ENCODE measurements around the gene NRIP1. TPM values are rescaled to one million over a fixed set of nuclear protein-coding genes. Genes with fewer than 3 reads are reported as not detected.

The NRIP1 gene
- total RNA-seq, 1 experiment from 2014 or later, result 13.2 TPM

DNA sequence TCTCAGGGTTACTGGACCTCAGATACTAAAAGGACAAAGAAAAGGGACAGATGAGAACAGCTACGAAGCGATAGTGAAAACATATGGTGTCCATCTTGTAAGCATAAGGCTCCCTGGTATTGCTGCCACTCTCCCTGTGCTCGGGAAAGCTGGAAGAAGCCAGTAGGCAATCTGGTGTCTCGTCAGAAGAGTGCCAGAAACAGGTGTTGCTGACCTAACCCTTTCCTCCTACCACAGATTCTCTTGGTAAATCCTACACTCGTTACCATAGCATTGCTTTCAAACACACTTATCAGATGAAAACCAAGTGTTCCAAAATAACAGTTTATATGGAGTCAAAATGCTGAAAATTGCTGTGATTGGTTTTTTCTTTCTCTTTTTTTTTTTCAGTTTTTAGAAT lies 146.3 kb downstream of the NRIP1 start:
- DNase-seq (ENCODE audit: low read depth), result no peak

DNA sequence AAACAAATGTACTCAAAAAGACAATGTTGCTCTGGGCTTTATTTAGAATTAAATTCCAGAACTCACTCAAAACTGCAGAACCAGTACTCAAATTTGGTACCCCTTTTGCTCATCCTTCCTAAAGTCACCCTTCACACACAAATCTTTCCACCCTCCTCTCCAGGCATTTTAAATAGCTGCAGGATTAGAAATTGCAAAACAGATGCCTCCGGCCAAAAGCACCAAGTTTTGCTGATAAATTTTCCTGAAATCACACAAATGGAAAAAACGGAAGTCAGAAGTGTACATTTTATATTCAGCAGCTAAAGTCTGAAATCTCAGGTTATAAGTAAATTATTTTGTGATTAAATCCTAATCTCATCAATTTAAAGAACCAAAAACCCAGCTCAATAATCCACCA lies 147.0 kb downstream of the NRIP1 start:
- no peak for DNase-seq (ENCODE audit: low read depth)

DNA sequence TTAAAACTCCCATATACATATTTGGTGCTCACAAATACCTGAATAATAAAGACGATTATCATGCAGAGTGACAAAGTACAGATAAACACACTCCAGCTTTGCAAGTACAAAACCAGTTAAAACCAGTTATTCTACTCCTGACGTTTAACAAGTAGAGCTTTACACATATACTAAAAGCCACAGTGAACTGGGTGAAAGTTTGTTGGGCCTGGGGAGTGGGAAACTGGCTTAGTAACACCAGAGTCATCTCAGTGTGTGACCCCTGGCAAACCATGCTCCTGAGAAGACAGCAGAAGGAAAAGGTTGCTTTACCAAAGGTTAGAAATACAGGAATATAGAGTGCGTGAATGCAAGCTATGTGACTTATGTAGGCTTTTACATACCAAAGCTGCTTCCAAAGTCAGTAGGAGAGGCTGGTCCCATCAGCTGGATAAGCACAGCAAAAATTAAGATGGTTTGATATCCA lies 148.1 kb downstream of the NRIP1 start:
- no peak for DNase-seq (ENCODE audit: low read depth)

DNA sequence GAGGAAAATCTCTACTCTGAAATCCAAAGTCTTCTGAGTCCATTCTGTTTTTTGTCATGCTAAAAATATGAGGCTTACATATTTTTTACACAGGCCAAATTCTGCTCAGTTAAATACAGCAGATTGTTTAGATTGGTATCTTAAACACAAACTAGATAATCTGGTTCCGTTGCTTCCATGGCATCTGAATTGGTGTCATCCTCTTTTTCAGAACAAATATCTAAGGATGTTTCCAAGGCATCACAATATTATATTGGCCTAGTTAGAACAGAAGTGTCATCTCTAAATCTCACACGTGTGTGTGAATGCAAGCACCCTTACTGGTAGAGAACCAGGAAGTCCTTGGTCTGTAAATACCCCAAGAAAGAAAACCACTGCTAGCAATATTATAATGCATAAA lies 151.2 kb downstream of the NRIP1 start:
- no peak for DNase-seq (ENCODE audit: low read depth)

DNA sequence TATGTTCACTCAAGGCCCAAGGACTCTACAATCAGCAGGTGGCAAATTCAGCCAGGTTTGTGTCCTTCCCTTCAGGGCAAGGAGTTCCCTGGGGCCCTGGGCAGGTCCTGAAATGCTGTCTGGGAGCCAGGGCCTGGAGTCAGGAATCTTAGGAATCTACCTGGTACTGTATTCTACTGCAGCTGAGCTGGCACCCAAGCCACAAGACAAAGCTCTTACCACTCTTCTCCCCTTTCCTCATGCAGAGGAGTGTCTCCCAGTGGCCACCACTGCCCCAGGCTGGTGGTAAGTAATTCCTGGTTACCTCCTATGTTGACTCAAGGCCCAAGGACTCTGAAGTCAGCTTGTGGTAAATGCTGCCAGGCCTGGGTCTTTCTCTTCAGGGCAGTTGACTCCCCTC lies 153.4 kb downstream of the NRIP1 start:
- DNase-seq (ENCODE audit: low read depth), result no peak

All from RPMI7951 (cell line).